Astrocyte (in vitro differentiated cells and primary cell): Measurements from ENCODE around the gene SEC24D.

Source experiments
- EZH2 ChIP-seq: IDR thresholded peaks from 2 replicates; pipeline ENCODE4 v1.6.1; 2012; ENCODE audit warnings: mild to moderate bottlenecking, low read length, inconsistent platforms; ENCODE audit not compliant: insufficient read depth
- TF ChIP-seq, protein P1 (sequence below): IDR thresholded peaks from 2 replicates; pipeline ENCODE4 v1.5.1; 2011; ENCODE audit warnings: low read depth, mild to moderate bottlenecking, inconsistent platforms, low read length, moderate library complexity; ENCODE audit not compliant: insufficient read depth

DNA sequence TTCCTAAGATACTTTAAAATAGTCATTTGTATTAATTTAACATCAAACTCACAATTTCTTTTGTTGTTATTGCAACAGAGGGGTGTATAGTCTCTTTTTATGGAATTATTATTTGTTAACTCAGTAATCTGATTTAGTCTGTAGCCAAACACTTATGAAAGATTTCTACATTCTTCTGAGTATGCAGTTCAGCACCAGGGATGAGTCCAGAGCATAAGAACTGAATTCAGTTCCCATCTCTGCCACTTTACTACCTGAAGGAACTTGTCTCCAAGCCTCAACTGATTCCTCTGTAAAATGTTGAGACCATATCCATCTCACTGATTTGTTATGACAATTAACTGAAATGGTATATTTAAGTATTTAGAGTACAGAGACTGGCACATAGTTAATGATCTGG, 105.2 kb downstream of the SEC24D start:
- TF ChIP-seq, protein P1, sequence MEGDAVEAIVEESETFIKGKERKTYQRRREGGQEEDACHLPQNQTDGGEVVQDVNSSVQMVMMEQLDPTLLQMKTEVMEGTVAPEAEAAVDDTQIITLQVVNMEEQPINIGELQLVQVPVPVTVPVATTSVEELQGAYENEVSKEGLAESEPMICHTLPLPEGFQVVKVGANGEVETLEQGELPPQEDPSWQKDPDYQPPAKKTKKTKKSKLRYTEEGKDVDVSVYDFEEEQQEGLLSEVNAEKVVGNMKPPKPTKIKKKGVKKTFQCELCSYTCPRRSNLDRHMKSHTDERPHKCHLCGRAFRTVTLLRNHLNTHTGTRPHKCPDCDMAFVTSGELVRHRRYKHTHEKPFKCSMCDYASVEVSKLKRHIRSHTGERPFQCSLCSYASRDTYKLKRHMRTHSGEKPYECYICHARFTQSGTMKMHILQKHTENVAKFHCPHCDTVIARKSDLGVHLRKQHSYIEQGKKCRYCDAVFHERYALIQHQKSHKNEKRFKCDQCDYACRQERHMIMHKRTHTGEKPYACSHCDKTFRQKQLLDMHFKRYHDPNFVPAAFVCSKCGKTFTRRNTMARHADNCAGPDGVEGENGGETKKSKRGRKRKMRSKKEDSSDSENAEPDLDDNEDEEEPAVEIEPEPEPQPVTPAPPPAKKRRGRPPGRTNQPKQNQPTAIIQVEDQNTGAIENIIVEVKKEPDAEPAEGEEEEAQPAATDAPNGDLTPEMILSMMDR, result no peak
- TF ChIP-seq EZH2, result no peak
